NCI-H146 (cell line): ENCODE data around the gene TMEM231.
"Not testable (repeated sequence)": the region's sequence is repeated elsewhere in the genome, so short reads cannot be mapped to it uniquely, and the experiment has no call there.

Source experiments
- DNase-seq: peaks from one replicate; lab custom pipeline; 2025; lab: John Stamatoyannopoulos, UW

TMEM231 gene

DNA sequence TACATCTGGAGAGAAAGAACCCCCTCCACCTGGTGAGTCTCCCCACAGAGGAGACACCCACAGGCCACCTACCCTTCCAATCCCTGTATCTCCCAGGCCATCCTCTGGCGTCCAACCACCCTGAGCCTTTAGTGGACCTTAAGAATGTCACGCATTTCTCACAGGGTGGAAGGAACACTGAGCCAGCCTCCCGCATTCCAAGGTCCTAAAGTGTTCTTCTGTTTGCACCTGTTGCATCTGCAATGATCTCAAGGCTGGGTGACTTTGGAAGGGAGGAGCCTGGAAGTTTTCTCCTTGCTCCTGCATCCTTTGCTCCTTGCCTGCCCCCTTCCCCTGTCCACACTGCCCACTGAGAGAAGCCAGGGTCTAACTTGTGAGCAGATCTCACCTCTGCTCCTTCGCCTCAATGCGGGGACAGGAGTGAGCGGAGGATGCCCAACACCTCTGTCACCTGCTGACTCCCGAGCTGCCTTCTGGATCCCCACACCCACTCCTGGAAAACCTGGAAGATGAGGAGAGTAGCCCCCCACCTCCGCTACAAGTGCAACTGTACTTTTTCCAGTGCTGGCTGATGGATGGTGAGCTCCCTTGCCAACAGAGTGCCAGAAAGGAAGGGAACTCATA lies 23.8 kb downstream of the TMEM231 start:
- no peak for DNase-seq

DNA sequence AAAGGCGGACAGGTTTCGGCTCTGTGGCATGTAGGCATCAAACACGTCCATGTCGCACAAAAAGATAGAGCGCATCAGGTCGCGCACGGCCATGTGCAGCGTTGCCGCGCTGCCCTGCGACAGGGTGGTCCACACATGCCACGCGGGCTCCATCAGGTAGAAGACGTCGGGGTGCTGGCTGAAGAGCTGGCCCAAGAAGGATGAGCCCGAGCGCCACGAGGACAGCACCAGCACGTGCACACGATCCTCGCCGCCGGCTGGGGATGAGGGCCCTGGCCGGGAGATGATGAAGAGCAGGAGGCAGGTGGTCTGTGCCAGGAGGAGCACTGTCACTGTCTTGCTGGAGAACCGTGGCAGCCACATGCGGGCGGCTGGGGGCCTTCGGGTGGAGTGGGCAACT lies 26.1 kb downstream of the TMEM231 start:
- DNase-seq = no peak

DNA sequence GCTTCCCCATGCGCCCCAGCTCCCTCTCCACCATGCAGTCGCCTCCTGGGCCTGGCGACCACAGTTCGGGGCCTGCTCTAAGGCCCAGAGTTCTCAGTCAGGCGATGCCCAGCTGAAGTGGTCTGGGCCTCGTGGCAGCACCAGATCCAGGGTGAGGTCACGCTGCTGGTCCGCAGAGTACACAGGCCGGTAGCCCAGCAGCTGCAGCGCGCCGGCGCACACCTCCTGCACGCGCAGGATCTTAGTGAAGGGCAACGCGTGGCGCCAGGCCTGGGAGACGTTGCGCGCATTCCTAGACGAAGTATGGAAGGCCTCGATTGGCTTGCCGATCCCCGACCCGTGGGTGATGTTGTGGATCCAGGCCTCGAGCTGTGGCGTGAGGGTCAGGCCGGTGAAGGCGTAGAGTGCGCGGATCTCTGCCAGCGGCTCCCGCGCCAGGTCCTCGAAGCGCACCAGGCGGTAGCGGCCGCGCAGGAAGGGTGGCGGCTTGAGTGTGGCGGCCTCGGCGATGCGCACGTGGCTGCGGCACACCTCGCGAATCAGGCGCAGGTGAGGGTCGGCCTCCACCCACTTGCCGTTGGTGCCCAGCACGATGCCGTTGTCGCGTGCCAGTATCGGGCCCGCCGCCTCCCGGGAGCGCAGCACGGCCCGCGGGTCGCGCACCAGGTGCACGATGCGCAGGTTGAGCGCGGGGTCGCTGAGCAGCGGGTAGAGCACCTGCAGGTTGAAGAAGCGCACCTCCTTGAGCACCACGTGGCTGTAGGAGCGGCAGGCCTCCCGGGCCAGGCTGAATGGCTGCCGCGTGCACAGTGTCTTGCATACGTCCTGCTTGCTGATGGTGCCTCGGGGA lies 26.8 kb downstream of the TMEM231 start:
- no peak for DNase-seq

- no peak for DNase-seq
These were observed 28.2 kb downstream of the TMEM231 start for GRCh38 chr16:75527825-75528299.

- no peak for DNase-seq
These were observed 29.8 kb downstream of the TMEM231 start for GRCh38 chr16:75526032-75526790.

GRCh38 chr16:75519175-75519574 lies 36.9 kb downstream of the TMEM231 start:
- no peak for DNase-seq

DNA sequence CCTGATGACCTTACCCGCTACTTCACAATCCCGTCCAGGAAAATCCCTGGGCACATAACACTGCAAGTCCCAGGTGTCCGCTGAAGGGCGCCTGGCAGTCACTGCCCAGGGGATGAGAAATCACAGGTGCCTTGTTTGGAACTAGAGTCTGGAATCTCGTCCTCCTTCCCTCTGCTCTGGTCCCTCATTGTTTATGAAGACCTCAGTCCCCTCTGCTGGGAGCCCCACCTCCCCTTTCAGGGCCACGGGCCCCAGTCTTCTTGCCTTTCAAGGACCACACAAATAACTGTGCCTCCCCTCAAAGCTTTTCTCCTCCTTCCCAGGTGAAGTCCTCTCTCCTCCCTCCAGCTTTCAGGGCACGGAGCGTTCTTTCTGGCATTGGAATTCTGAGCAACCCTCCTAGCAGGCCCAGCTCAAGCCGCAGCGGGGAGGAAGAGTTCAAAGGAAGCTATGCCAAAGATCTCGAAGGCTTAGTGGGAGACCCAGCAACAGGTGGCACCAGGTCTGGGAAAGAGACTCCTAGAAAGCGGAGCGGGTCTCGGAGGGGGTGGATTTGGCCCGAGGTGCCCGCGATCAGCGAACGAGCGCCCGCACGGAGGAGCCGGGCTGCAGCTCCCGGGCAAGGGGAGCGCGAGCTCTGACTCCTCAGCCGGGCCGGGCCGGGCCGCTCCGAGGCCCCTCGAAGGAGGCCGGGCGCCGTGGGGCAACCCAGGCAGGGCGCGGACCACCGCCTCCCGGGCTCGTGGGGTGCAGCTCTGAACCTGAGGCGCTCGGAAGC lies 39.7 kb downstream of the TMEM231 start:
- peak; percentile 33 for DNase-seq

GRCh38 chr16:75514296-75514695 lies 41.8 kb downstream of the TMEM231 start:
- no peak for DNase-seq

GRCh38 chr16:75506574-75506973 lies 49.5 kb downstream of the TMEM231 start:
- DNase-seq = no peak

DNA sequence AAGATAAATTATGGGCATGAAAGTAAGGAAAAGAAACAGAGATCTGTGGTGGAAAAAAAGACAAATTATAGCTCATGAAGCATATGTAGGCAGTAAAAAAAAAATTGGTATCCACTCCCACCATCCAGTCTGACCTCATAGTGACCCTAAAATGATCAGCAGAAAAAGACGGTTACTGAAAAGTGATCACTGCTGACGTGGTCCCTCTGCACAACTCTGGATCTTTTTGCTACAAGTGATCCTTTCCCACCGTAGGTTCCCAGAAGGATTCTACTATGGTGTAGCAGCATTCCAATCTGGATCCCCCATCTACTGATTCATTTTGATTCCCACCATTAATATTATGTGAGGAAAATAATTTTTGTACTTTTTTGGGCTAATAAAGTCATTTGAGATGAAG lies 49.9 kb downstream of the TMEM231 start:
- no peak for DNase-seq

GRCh38 chr16:75503801-75504200 lies 52.3 kb downstream of the TMEM231 start:
- DNase-seq = no peak

DNA sequence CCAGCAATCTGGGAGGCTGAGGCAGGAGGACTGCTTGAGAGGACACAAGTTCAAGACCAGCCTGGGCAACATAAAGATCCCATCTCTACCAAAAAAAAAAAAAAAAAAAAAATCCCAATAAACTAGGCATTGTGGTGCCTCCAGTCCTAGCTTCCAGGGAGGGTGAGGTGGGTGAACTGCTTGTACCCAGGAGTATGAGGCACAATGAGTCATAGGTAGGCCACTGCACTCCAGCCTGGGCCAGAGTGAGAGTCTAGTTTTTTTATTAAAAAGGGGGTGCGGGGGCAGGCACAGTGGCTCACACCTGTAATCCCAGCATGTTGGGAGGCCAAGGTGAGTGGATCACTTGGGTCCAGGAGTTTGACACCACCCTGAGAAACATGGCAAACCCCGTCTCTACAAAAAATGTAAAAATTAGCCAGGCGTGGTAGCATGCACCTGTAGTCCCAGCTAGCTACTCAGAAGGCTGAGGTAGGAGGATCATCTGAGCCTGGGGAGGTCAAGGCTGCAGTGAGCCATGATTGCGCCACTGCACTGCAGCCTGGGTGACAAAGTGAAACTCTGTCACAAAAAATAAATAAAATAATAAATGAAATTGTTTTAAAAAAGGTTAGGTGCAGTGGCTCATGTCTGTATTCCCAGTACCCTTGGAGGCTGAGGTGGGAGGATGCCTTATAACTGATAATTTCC lies 53.0 kb downstream of the TMEM231 start:
- DNase-seq = no peak

GRCh38 chr16:75501820-75502219 lies 54.2 kb downstream of the TMEM231 start:
- not testable (repeated sequence) for DNase-seq

- no peak for DNase-seq
These were observed 54.7 kb downstream of the TMEM231 start for GRCh38 chr16:75501359-75501758.

GRCh38 chr16:75498605-75499322 lies 57.3 kb downstream of the TMEM231 start:
- peak; percentile 9 for DNase-seq

DNA sequence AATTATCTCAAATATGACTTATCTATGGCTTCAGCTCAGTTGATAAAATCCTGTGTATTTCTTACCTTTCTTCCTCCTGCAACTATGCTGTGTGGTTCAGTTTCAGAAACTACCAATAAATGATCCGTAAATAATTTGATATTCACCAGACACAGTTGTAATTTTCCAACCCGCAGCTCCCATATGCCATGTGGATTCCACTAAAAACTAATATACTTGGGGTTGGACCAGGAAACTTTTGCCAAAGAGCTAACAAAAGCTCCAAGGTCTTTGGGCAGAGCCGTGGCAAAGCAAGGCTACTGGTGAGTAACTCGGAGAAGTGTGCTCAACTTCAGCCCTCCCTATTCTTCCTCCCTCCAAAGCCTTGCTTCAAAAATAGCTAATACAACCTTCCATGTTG lies 58.5 kb downstream of the TMEM231 start:
- no peak for DNase-seq

GRCh38 chr16:75495076-75495674 lies 60.9 kb downstream of the TMEM231 start, which contains the start of gene CHST6:
CHST6 (minus strand) TSS chr16:75495441; CDS start chr16:75479828, 15,613 bp downstream.
- DNase-seq = peak; percentile 33

DNA sequence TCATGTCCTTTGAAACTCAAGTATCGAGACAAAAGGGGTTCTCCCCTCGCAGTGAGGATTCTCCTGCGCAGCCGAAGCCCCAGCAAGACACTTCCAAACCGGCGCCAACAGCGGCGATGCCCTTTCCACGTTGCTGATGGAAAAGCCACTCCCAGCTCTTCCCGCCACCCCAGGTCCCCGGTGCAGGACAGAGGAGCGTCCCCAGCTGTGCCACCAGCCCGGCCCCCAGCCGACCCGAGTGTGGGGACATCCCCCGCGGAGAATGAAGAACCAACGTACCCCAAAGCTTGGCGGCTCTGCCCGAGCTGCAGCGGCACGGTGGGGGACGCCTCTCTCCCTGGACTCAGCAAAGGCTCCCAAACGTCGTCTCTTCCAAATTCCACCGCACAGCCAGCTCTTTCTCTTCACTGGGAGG lies 61.4 kb downstream of the TMEM231 start:
- DNase-seq = no peak

DNA sequence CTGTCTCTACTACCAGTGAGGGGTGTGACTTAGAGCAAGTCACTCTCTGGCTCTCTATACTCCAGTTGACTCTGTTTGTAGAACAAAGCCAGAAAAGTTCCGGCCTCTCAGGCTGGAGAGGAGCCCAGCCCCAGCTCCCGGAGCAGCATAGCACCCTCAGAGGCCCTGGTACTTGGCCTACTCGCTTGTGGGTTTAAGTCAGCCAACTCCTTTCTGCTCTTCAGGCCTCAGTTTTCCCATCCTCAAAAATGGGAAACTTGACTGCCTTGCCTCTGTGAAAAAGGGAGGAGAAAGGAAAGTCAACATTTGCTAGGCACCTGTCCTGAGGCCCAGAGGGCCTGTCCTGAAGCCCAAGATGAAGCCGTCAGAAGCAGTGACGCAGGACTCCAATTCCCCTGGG lies 61.9 kb downstream of the TMEM231 start:
- no peak for DNase-seq

DNA sequence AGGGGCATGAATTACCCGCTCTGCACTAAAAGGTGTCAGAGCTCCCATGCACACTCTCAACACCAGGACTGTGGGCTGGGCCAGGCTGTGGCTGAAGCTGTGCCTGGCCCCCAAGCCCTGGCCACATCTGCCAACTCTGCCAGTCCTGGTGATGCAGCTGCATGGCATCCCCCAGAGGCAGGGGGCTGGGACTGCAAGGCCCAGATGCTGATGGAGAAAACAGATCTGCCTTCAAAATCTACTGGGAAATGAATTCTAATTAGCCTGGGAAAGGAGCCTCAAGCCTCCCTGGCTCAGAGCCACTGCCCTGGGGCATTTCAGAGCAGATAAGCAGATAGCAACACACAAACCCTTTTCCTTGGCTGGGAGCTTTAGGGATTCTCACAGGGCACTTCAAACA lies 64.2 kb downstream of the TMEM231 start:
- DNase-seq = peak; percentile 74
